PFSK-1 (cell line): Measurements from ENCODE around the gene NAPSA.

Source experiments
- FOXP2 ChIP-seq: optimal IDR thresholded peaks from 2 replicates; pipeline ENCODE3; 2011; ENCODE audit warnings: borderline replicate concordance, control low read depth, inconsistent platforms; ENCODE audit not compliant: insufficient read depth; ENCODE audit errors: extremely low read length, extremely low read depth
- POLR2AphosphoS5 ChIP-seq: IDR thresholded peaks from 2 replicates; pipeline ENCODE4 v1.6.1; 2012; ENCODE audit warnings: low read depth, mild to moderate bottlenecking, control low read depth, low read length, moderate library complexity
- SIN3A ChIP-seq: IDR thresholded peaks from 2 replicates; pipeline ENCODE4 v1.6.1; 2012; ENCODE audit warnings: mild to moderate bottlenecking, low read length, moderate library complexity, borderline replicate concordance; ENCODE audit not compliant: insufficient read depth
- TAF1 ChIP-seq: IDR thresholded peaks from 2 replicates; pipeline ENCODE4 v1.6.1; 2012; ENCODE audit warnings: low read length, control low read depth, borderline replicate concordance; ENCODE audit not compliant: insufficient read depth
- TF ChIP-seq, protein P1 (sequence below), 2 experiments: IDR thresholded peaks; 2 replicates each; pipeline versions ENCODE4 v1.6.1 to v1.8.0; 2011 to 2012; ENCODE audit warnings: low read depth in 2 of 2, low read length in 2 of 2, control low read depth in 1 of 2, inconsistent platforms in 1 of 2, mild to moderate bottlenecking in 1 of 2, moderate library complexity in 1 of 2; ENCODE audit not compliant: insufficient read depth in 1 of 2

NAPSA gene

DNA sequence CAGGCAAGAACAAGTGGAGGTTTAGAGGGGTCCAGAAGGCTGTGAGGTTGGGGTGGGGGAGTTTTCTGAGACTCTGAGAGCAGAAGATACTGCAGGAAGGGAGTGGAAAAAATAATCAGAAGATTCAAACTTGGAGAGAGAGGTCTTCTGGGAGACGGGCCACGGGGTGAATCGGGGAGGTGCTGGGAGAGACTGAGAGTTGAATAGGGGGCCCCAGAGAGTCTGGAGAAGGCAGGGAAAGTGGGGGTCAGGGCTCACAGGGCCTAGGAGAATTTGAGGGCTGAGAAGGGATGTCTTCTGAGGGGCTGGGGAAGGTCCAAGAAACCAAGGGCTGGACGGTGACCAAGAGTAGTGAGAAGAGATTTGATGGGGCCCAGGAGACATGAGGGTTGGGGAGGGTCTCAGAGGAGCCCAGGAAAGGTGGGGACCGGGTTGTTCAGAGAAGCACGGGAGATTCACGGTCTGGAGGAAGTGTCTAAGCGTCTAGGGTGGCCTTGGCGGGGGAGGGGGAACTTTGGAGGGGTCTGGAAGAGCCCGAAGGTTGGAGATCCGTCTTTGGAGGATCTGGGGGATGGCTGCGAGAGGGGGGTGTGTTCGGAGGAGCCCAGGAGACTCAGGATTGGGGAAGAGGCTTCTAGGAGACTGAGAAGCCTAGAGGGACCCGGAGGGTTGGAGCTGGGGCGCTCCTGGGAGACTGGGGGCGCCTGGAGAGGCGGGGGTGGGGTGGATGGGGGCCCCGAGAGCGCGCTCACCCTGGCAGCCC lies 37.8 kb downstream of the NAPSA start:
- TF ChIP-seq TAF1 (no peak), POLR2AphosphoS5 (no peak), SIN3A (no peak), FOXP2 (no peak)
- TF ChIP-seq, protein P1, sequence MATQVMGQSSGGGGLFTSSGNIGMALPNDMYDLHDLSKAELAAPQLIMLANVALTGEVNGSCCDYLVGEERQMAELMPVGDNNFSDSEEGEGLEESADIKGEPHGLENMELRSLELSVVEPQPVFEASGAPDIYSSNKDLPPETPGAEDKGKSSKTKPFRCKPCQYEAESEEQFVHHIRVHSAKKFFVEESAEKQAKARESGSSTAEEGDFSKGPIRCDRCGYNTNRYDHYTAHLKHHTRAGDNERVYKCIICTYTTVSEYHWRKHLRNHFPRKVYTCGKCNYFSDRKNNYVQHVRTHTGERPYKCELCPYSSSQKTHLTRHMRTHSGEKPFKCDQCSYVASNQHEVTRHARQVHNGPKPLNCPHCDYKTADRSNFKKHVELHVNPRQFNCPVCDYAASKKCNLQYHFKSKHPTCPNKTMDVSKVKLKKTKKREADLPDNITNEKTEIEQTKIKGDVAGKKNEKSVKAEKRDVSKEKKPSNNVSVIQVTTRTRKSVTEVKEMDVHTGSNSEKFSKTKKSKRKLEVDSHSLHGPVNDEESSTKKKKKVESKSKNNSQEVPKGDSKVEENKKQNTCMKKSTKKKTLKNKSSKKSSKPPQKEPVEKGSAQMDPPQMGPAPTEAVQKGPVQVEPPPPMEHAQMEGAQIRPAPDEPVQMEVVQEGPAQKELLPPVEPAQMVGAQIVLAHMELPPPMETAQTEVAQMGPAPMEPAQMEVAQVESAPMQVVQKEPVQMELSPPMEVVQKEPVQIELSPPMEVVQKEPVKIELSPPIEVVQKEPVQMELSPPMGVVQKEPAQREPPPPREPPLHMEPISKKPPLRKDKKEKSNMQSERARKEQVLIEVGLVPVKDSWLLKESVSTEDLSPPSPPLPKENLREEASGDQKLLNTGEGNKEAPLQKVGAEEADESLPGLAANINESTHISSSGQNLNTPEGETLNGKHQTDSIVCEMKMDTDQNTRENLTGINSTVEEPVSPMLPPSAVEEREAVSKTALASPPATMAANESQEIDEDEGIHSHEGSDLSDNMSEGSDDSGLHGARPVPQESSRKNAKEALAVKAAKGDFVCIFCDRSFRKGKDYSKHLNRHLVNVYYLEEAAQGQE (IDR thresholded peaks at IDR 0.05; ENCODE audit: insufficient read depth in 1 of 2, low read depth in 2 of 2, low read length in 2 of 2): no peak

DNA sequence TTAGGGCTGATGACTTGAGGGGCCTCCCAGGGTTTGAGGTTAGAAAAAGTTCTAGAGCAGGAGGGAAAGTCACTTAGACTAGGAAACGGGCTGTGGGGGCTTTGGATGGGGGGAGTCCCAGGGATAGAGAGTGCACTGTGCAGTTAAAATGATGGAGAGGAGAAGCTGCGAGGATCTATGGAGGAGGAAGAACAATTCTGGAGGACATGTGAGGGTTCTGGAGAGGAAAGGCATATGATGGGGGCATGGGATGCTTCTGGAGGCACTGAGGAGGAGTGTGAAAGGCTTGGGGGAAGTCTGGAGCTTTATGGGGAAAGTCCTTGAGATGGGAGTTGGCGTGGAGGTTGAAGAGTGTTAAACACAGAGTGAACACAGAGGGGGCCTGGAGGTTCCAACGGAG lies 38.4 kb downstream of the NAPSA start:
- TF ChIP-seq, protein P1 (IDR thresholded peaks at IDR 0.05; ENCODE audit: insufficient read depth in 1 of 2, low read depth in 2 of 2, low read length in 2 of 2): no peak
- TF ChIP-seq TAF1 (no peak), FOXP2 (no peak), SIN3A (no peak), POLR2AphosphoS5 (no peak)

- TF ChIP-seq FOXP2: no peak
- no peak for TF ChIP-seq POLR2AphosphoS5
These were observed 39.3 kb downstream of the NAPSA start for GRCh38 chr19:50326101-50326664.

- no peak for TF ChIP-seq TAF1
- TF ChIP-seq, protein P1 (IDR thresholded peaks at IDR 0.05; ENCODE audit: insufficient read depth in 1 of 2, low read depth in 2 of 2, low read length in 2 of 2): peak; percentile 96 to 99
- no peak for TF ChIP-seq POLR2AphosphoS5
- TF ChIP-seq FOXP2: peak; percentile 69
- no peak for TF ChIP-seq SIN3A
These were observed 39.9 kb downstream of the NAPSA start for GRCh38 chr19:50325310-50326100.

DNA sequence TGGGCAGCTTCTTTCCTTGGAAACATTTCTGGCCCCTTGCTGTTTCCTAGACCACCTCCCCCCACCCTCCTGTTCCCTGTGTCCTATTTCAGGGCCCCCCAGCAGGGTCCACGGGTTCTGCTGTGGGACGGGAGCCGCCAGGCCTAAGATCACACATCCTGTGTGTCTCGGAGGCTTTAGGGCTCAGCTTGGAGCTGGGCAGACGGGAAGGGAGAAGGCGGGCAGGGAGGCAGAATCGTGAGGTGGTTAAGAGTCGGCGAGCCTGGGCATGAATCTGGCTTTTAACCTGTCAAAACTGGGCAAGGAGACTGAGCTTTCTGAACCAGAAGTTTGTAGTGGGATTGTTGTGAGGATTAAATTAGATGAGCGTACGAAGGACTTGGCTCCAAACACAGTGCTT lies 41.1 kb downstream of the NAPSA start:
- TF ChIP-seq TAF1: no peak
- TF ChIP-seq FOXP2: no peak
- no peak for TF ChIP-seq SIN3A
- TF ChIP-seq, protein P1 (IDR thresholded peaks at IDR 0.05; ENCODE audit: insufficient read depth in 1 of 2, low read depth in 2 of 2, low read length in 2 of 2): no peak
- TF ChIP-seq POLR2AphosphoS5: no peak
